AG04450 (cell line): ENCODE measurements around the gene CDH19. TPM values are rescaled to one million over a fixed set of nuclear protein-coding genes. Genes with fewer than 3 reads are reported as not detected.

Experiments
- CTCF ChIA-PET: fragments of 300-600, 350-600 bp; formaldehyde crosslinking; extraction: SDS; loops from one replicate; lab custom pipeline; 2022; ENCODE audit warnings: antibody characterized with exemption, inconsistent platforms; lab: Charles Lee
- POLR2A ChIA-PET: fragments of 350-600 bp; formaldehyde crosslinking; extraction: SDS; loops from one replicate; lab custom pipeline; 2021; ENCODE audit warnings: antibody characterized with exemption, inconsistent platforms; lab: Yijun Ruan, JAX
- DNase-seq: peaks from one replicate; pipeline ENCODE4 v3.0.0-alpha.2; 2011; ENCODE audit warnings: low read depth, low spot score
- H3K27ac ChIP-seq: one replicate; pipeline ENCODE4 v1.5.1; 2012; ENCODE audit warnings: low read depth, low read length, control low read depth
- H3K27me3 ChIP-seq: one replicate; pipeline ENCODE4 v1.6.0; 2012; ENCODE audit warnings: low read length; ENCODE audit not compliant: control insufficient read depth, insufficient read depth
- H3K4me3 ChIP-seq: 2 replicates; pipeline ENCODE4 v1.5.1; 2011; ENCODE audit warnings: mild to moderate bottlenecking, low read depth, low read length, control low read depth
- H3K9me3 ChIP-seq: 2 replicates; pipeline ENCODE4 v1.5.1; 2012; ENCODE audit warnings: low read length; ENCODE audit not compliant: control insufficient read depth, insufficient read depth
- CTCF ChIP-seq: IDR thresholded peaks from 2 replicates; pipeline ENCODE4 v1.5.1; 2011; ENCODE audit warnings: low read depth, low read length, control low read depth, inconsistent platforms
- polyA plus RNA-seq: library from polyadenylated mRNA; depleted of rRNA; stranded (reverse); fragments of >200 nt; gene quantifications from 2 replicates; pipeline ENCODE4 v1.2.3, GENCODE V29; 2011

The CDH19 gene
- polyA plus RNA-seq, 1 experiment = not detected

GRCh38 chr18:66571845-66572244 is 32.0 kb downstream of the CDH19 start:
- Histone ChIP-seq H3K27ac (no peak overlapping the region), H3K4me3 (no peak overlapping the region), H3K9me3 (no peaks in the 10 kb centered on the region; the same call in 1 of the 2 replicates), H3K27me3 (no peaks in the 10 kb centered on the region)
- POLR2A ChIA-PET = no interaction called here
- CTCF ChIA-PET = no interaction called here
- DNase-seq = no peak
- TF ChIP-seq CTCF = no peak

DNA sequence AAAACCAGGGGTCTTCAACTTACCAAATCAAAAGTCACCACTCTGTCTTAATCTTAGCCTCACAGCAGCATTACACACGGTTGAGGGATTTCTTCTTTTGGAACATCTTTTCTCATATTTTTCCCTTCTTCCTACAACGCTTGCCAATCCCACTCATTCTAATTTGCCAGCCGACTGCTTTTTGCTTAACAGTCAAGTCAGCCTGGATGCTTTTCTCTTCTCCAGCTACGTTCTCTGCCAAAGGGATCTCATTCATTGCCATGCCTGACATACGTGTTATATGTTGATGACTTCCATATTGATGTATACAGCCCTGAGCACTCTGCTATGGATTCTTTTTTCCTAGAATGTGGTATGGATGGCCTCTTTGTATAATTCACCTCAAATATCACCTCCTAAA is 37.3 kb downstream of the CDH19 start:
- no peak for TF ChIP-seq CTCF
- no peak for DNase-seq
- CTCF ChIA-PET = no interaction called here
- Histone ChIP-seq H3K27me3 (no peaks in the 10 kb centered on the region), H3K4me3 (no peak overlapping the region), H3K27ac (no peak overlapping the region), H3K9me3 (peaks cover 3% of the 10 kb centered on the region; the same call in 1 of the 2 replicates)
- POLR2A ChIA-PET = no interaction called here

- POLR2A ChIA-PET = no interaction called here
These were observed 39.7 kb downstream of the CDH19 start for GRCh38 chr18:66564236-66564635.

GRCh38 chr18:66562279-66562678 is 41.6 kb downstream of the CDH19 start:
- Histone ChIP-seq H3K27ac (no peak overlapping the region), H3K4me3 (no peak overlapping the region), H3K9me3 (peaks cover 3% of the 10 kb centered on the region; the same call in 1 of the 2 replicates), H3K27me3 (no peaks in the 10 kb centered on the region)
- ChIA-PET CTCF (no interaction called here), POLR2A (no interaction called here)
- TF ChIP-seq CTCF = no peak
- no peak for DNase-seq

More at GRCh38 chr18:66564236-66564635, 39.7 kb downstream of the CDH19 start:
- H3K27me3 ChIP-seq = no peaks in the 10 kb centered on the region
- no peak for DNase-seq
- H3K27ac ChIP-seq = no peak overlapping the region
- peaks cover 3% of the 10 kb centered on the region; the same call in 1 of the 2 replicates for H3K9me3 ChIP-seq
- no peak for TF ChIP-seq CTCF
- CTCF ChIA-PET = no interaction called here
- no peak overlapping the region for H3K4me3 ChIP-seq

DNA sequence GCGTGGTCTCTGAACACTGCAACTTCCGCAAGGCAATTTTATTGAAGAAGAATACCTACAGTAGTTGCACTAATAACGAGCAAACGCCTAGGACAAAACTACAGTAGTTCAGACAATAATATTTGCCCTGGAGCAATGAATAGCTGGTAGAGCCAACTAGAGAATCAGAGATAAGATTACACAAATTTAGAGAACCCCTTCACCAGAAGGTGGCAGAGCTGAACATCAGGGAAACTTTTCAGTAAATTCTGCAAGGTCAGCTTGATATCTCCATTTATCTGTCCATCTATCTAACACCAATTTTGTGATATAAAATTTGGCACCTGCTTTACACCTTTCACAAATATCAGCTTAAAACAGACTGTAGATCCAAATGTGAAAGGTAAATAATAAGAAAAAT is 43.8 kb downstream of the CDH19 start:
- DNase-seq = no peak
- Histone ChIP-seq H3K27me3 (no peaks in the 10 kb centered on the region), H3K27ac (no peak overlapping the region), H3K4me3 (no peak overlapping the region), H3K9me3 (peaks cover 3% of the 10 kb centered on the region; the same call in 1 of the 2 replicates)
- ChIA-PET POLR2A (no interaction called here), CTCF (no interaction called here)
- TF ChIP-seq CTCF = no peak
